HG03095 (cell line): ENCODE measurements around the gene ST6GALNAC4.

Experiments
- ATAC-seq: cut with Tn5 transposase; IDR thresholded peaks from one replicate; pipeline ENCODE4 v1.9.1; 2021; ENCODE audit warnings: moderate library complexity; ENCODE audit not compliant: unreplicated experiment

ST6GALNAC4 gene, protein sequence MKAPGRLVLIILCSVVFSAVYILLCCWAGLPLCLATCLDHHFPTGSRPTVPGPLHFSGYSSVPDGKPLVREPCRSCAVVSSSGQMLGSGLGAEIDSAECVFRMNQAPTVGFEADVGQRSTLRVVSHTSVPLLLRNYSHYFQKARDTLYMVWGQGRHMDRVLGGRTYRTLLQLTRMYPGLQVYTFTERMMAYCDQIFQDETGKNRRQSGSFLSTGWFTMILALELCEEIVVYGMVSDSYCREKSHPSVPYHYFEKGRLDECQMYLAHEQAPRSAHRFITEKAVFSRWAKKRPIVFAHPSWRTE

DNA sequence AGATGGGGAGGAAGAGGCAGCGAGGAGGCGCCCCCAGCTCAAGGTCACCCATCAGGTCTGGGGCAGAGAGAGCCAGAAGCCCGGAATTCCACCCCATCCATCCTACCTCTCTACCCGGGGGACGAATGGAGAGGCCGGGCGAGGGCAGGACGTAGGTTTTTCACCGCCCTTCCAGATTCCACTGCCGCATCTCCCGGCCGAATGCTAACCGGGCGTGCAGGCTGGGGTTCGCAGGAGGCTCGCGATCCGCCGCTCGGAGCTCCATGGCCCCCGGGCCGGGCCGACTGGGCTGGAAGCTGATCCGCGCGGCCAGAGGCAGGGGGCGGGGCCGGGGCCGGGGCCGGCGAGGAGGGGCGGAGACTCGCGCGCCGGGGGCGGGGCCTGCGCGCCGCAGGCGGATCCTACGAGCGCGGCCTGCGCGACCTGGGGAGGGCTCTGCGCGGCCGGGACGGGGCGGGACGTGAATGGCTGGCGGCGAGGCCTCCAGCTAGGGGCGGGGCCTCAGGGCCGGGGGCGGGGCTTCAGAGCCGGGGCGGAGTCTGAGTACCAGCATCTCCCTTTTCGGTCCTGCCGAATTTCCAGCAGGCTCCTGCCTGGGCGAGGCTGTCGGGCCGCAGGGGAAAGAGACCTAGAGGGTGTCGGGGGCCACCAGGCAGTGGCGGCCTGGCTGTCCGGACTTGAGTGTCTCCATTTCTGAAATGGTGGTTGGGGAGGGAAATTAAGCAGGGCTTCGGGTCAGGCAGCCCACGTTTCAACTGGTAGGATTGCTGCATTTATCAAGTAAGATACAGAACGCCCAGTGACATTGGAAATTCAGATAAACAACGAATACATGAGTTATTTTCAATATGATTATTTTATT, at the start of gene ST6GALNAC4:
TSS of gene ST6GALNAC4 (minus strand) at position 322 of the 862 bp plus-strand sequence. CDS start 622 bp downstream, outside the sequence.
- peak; percentile 63 for ATAC-seq

DNA sequence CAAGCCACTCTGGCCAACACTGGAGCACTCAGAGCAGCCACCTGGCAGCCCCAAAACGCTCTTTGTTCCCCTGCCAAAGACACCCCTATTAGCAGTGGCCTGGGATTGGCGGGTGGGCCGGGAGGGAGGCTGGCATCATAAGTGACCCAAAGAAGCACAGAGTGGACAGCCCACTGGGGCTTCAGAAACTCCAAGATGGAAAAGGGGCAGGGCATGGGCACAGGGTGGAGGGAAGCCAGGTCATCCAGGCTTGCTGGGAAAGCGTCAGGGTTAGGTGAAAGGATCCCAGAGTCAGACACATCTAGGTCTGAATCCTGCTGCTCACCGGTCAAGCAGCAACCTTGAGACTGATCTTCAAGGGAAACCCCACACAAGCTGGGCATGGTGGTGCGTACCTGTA, 49.1 kb upstream of the ST6GALNAC4 start:
- no peak for ATAC-seq

DNA sequence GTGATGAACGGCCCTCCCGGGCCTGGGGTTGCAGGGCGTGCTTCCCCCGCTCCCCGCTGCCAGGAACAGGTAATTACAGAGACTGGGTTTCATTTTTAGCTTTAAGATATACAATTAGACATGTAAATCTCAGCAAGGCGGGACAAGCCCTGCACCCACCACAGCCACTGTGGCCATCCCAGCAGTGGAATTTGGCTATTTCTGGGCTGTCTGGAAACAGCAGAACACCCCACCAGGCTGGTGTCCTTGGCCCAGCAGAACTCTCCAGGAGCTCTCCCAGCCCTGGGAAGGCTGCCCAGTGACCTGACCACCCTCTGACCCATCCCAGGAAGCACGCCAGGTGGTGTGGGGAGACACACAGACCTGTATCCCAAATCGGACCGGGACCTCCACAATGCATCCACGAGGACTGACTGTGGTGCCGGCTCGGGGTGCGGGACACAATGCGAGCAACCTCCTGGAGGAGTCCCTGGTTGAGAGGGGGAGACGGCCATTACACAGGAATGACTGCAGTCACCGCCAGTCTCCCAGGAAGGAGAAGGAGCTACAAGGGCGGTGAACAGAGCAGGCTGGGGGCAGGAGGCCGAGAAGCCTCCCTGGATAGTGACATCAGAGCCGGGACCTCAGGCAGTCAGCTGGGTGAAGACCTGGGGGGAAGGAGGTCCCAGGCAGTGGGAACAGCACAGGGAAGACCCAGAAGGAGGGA, 46.7 kb upstream of the ST6GALNAC4 start:
- ATAC-seq = no peak

DNA sequence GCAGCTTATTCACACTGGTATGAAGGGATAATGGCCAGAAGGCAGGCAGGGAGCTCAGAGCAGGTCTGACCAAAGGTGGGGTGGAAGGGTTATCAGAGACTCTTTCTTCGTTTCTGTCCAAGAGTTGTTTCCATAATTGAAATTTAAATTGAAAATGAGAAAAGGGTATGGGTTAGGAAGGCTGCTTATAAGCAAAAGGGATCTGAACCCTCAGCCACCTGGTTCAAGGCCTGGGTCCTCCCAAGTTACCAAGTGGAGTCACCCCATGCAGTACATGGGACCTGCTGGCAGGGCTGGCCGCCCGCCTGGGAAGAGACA, 46.2 kb upstream of the ST6GALNAC4 start:
- ATAC-seq = no peak

DNA sequence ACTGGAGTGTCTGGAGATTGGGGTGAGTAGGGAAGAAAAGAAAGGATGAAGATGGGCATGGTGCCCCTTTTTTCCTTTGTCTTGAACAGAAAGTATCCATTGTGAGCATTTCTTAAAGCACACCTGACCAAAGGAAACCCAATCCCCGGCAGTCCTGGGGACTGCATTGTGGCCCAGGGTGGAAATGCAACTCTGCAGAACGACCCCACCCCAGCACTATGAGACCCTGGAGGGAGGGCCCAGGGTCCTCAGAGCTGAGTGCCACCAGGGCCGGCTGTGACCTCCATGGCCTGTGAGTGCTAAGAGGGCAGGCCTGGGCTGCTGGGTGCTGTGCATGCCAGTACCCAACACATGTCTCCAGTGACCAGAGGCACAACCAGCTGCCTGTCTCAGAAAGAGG, 45.4 kb upstream of the ST6GALNAC4 start:
- ATAC-seq = no peak

DNA sequence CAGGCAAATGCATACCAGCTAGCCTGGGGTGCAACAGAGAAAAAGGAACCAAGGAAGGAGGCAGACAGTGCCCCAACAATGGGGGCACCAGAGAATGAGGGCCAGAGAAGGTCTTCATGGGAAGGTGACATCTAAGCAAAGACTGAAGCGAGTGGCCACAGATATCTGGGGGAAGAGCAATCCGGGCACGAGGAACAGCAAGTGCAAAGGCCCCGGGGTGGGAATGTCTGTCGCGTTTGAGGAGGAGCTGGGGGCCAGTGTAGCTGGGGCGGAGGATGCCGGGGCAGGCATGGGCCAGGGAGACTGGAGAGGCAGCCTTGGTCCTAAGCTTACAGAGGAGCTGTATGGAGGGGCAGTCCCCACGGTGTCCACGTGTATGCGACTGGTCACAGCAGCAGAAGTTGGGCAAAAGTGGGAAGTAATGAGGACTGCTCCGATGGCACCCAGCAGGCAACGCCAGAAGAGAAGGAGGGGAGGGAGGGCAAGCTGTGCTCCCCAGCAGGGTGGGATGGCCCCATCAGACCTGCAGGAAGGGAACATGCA, 44.8 kb upstream of the ST6GALNAC4 start:
- ATAC-seq = no peak

DNA sequence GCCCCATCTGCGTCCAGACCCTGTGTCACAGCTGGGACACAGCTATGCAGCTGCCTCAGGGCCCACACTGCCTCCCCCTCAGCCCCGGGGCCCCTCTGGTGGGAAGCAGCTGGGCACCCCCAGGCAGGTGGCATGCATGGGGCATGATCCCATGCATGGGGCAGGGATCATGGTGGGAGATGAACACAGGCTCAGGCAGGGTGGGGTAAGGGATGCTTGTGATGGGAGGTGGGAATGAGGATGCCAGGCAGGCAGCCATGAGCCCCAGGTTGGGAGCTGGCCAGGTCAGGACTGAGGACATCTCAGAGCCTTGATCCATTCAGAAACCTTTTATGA, 44.3 kb upstream of the ST6GALNAC4 start:
- ATAC-seq = no peak

DNA sequence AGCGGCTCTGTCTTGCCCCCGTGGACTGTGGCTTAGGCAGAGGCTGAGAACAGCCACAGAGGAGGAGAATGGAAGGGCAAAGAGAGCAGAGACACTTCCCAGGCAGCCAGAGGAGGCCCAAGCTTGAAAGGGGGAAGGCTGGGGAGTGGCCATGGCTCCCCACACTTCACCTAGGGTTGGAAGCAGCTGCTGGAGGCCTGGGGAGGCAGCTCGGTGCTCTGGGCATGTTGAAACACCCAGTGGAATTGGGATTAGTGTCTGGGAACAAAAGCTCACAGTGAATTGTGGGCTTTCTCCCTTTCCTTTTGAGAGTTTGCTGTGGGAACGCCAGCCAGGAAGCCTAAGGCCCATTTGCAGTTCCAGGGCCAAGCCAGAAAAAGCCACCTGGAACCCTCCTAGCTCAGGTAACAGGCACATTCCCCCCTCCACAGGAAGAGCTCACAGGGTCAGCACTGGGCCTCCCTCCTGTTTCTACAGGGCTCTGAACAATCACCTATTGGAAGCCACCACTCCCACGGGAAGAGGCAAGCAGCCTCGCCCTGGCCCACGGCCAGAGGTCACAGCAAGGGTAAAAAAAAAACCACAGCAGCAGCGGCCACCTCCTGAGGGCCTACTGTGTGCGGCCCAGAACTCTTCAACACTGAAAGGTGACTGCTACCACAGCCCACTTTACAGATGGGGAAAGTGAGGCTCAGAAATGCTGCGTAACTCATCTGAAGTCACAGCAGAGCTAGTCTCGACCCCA, 43.7 kb upstream of the ST6GALNAC4 start:
- no peak for ATAC-seq

DNA sequence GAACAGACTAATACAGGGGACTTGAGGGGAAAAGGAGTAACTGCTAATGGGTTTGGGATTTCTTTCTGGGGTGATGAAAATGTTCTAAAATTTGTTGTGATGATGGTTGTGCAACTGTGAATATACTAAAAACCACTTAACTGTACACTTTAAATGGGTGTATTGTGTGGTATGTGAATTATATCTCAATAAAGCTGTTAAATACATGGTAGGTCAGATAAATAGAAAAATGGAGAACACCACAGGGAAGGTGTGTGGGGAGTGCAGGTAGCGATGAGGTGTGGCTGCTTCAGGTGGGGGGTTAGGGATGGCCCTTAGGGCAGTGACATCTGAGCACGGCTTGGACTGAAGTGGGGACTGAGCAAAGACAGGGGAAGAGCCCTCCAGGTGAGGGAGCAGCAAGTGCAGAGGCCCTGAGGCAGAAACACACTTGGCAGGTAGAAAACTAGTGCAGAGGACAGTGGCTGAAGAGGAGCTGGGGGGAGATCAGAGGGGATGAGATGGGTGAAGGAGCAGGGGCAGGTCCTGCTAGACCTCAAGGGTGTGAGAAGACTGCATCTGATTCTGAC, 43.1 kb upstream of the ST6GALNAC4 start:
- no peak for ATAC-seq

DNA sequence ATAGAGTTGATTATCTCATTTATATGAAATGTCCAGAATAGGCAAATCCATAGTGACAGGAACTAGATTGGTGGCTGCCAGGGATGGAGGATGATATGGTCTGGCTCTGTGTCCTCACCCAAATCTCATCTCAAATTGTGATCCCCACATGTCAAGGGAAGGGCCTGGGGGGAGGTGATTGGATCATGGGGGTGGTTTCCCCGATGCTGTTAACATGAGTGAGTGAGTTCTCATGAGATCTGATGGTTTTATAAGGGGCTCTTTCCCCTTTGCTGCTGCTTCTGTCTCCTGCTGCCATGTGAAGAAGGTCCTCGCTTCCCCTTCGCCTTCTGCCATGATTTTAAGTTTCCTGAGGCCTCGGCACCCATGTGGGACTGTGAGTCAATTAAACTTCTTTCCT, 42.6 kb upstream of the ST6GALNAC4 start:
- no peak for ATAC-seq

DNA sequence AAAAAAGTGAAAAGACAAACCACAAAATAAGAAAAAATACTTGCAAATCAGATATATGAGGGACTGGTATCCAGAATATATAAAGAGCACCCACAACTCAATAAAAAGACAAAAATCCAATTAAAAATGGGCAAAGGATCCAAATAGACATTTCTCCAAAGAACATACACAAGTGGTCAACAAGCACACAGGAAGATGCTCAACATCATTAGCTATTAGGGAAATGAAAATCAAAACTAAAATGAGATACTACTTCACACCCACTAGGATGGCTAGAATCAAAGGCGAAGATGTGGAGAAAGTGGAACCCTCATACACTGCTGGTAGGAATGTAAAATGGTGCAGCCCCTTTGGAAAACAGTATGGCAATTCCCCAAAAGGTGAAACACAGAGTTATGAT, 41.9 kb upstream of the ST6GALNAC4 start:
- no peak for ATAC-seq

DNA sequence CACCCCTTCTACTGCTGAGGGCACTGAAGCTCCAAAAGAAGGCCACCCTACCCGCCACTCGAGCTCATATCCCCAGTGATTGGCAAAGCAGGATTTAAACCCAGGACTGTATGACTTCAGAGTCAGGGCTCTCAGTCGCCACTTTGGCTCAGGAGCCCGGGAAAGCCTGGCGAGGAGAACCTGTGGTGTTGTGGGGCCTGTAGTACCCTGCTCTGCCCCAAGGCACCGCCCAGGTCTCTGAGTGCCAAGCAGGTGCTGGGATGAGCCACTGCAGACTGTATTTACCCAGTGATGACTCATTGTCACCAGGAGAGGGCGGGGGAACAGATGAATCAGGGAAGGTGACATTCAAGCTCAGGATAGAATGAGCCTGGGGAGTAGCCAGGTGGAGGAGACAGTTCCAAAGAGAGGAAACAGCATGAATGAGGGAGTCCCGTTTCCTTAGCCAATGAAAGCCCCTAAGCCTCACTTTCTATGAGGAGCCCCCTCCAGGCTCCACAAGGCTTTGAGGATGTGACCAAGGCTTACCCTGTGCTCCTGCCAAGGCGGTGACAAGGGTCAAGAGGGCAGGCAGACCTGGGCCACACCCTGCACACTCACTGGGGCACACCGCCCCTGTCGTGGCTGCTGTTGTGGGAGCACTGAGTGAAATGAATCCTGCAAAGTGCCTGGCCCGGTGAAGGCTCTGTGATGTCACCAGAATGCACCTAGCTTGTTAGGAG, 38.6 kb upstream of the ST6GALNAC4 start:
- ATAC-seq = peak; percentile 61

DNA sequence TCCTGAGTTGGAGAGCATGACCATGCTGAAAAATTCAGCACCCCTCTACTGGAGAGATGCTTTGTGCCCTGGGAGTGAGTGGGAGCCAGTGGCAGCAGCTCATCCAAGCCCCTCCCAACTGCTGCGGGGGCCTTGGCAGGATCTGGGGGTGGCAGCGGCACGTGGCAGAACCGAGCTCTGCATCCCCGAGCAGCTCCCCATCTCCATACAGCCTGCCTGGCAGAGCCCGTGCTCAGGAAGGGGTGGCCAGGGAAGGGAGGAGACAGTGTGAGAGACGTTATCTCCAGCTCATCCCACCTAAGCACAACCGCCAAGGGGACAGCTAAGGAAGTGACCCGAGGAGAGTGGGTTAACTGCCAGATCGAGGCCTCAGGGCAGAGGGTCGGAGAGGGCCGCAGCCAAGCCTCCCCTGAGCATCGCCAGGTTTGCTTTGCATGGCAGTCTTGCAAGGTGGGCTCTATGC, 38.0 kb upstream of the ST6GALNAC4 start:
- no peak for ATAC-seq

DNA sequence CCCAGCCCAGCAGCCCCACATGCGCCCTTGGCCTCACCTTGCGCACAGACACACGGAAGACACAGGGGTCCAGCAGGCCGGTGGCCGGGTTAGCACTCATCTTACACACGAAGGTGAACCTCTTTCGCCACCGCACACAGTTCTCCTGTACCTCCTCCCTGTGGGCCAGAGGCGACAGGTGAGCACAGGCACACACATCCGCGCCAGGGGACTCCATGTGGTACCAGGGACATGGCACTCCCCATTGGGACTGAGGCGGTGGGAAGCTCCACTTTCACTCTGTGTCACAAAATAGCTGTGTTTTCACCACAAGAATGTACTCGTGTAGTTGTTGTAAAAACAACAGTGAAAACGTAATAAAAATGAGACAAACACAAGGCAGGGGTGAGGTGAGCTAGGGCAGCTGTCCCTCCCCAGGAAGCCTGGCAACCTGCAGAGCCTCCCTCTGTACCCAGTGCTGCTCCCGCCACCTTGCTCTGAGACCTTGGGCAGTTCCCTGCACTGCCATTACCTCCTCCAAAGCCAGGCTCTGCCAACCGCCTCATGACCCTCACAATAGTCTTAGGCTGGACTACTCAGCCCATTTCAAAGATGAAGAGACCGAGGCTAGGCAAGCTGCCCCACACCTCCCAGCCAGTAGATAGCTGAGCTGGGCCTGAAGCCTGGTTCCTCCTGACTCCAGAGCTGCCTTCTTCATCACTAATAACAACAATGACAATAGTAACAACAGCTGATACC, 37.1 kb upstream of the ST6GALNAC4 start:
- no peak for ATAC-seq

DNA sequence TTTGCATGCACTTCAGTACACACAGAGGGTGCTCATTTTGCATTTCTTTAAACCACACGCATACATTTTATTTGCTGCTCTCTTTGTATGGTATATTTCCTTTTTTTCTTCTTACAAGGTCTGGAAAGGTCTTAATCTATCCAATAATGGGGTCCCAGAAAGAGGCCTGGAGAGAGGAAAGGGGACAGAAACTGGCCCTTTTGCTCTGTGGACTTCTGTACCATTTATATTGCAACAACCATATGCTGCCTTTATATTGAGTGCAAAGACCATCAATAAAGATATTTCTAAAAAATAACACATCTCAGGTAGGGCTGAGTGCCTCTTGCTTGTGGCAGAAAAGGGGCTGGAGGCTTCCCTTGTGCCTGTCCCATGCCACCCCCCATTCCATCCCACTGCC, 36.3 kb upstream of the ST6GALNAC4 start:
- no peak for ATAC-seq

DNA sequence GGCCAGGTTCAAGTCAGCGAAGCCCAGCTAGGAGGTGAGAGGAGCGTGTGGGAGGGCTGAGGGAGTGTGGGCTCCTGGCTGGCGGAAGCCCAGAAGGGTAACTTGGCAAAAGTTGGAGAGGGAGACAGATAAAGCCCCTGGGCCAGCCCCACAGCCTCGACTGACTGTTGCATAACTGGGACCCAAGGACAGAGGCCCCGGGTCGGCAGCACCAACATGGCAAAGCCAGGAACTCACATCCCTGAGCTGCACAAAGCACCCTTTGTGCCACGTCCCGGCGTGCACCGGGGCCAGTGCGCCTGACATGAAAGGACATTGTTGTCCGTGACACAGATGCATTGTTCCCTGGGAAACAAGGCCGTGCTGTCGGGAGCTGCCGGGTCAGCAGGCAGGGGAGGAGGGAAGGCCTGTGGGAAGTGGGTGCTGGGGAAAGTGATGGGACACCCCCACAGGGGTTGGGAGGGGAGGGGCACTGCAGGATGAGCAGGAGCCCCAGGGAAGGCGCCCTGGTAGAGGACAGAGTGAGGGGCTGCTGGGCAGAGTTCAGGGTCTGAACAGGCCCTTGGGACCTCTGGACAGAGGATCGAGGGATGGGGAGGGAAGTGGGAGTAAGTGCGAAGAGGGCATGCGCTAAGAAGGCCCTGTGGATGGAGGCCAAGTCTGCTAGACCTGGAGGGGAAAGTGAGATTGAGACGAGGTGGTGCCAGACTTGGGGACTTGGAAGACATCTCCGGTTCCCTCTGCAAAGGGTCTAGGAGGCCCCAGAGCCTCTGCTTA, 33.9 kb upstream of the ST6GALNAC4 start:
- no peak for ATAC-seq

DNA sequence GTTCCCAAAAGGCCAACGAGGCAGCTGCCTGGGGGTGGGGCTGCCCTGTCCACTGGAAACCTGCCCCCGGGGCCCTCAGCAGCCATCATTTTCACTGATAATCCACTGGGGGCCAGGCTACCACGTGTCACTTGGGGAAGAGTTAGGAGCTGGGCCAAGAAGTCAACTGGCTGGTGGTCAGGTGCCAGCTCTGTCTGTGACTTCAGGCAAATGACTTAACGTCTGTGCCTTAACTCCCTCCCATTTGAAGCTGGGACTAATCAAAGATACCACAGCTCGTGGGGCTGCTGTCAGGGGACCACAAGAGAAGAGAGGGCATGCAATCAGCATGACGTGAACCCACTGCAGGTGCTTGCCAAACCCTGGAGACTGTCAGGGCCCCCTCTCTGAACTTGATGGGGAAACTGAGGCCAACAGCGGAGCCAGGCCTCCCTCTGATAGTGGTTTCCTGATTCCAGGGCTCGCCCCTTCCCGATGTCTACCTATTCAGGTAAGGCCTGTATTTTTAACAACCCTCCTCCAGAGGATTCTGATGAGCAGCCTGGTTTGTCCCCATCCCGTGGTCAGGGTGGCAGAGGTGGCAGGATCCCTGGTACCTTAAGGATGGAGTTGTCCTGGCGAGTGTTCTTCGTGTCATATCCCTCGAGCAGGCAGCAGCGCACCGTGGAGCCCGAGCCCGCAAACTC, 33.1 kb upstream of the ST6GALNAC4 start:
- ATAC-seq = no peak
